Uterus (tissue), 4 donors: ENCODE data around the gene ERBIN. TPM values are rescaled to one million over a fixed set of nuclear protein-coding genes. Genes with fewer than 3 reads are reported as not detected.

Experiments used
- DNase-seq, 2 donors: peaks; one replicate each; pipeline ENCODE4 v3.0.0-alpha.2; 2019 to 2020
- H3K27ac ChIP-seq, 2 donors: fragments of 200-600 bp; sonication (generic); 1 replicate in 1 of 2; 2 replicates in 1 of 2; pipeline ENCODE4 v1.5.1; 2016 to 2018
- H3K27me3 ChIP-seq, 2 donors: fragments of 200-600 bp; sonication (generic); one replicate each; pipeline ENCODE4 v1.5.1; 2018 to 2019; ENCODE audit warnings: control low read depth in 1 of 2
- H3K36me3 ChIP-seq, 2 donors: fragments of 200-600 bp; sonication (generic); one replicate each; pipeline ENCODE4 v1.5.1; 2019; ENCODE audit warnings: control low read depth in 1 of 2
- H3K4me1 ChIP-seq, 2 donors: fragments of 200-600 bp; sonication (generic); one replicate each; pipeline ENCODE4 v1.5.1; 2018 to 2019; ENCODE audit warnings: control low read depth in 1 of 2
- H3K4me3 ChIP-seq, 2 donors: fragments of 200-600 bp; sonication (generic); 1 replicate in 1 of 2; 2 replicates in 1 of 2; pipeline ENCODE4 v1.5.1; 2018 to 2019; ENCODE audit warnings: mild to moderate bottlenecking in 1 of 2
- H3K9me3 ChIP-seq, 2 donors: fragments of 200-600 bp; sonication (generic); one replicate each; pipeline ENCODE4 v1.5.1; 2019; ENCODE audit warnings: control low read depth in 1 of 2
- CTCF ChIP-seq, 4 experiments: fragments of 200-600 bp in 2 of 4; fragments of 450-650 bp in 2 of 4; sonication (generic) in 2 of 4; IDR thresholded peaks; one replicate each; pipeline ENCODE4 v1.5.1; 2016 to 2019; ENCODE audit warnings: antibody characterized with exemption in 4 of 4, mild to moderate bottlenecking in 2 of 4, moderate library complexity in 1 of 4
- POLR2A ChIP-seq, 2 donors: fragments of 450-650 bp; IDR thresholded peaks; one replicate each; pipeline ENCODE4 v1.6.1; 2016; ENCODE audit warnings: antibody characterized with exemption in 2 of 2, mild to moderate bottlenecking in 1 of 2, moderate library complexity in 1 of 2
- intact Hi-C: fragments of 100-400 bp; cut with DNase I; formaldehyde crosslinking; loops from one replicate; pipeline ENCODE4 v1.15.1; 2023; ENCODE audit warnings: low total_unique reads
- total RNA-seq, 4 donors: library from RNA; depleted of rRNA in 3 of 4; stranded (reverse); fragments of >200 nt in 3 of 4; gene quantifications; one replicate each; pipeline versions ENCODE4 v1.1.0 to v1.2.4, GENCODE V29; 2014 to 2023
- donor health status: DM: yes; HTN: yes; CAD: no.

Gene ERBIN
- total RNA-seq, 4 donors from 2014 or later: 26.1 to 159 (median 81.8) TPM

GRCh38 chr5:65900746-65901145, 25.6 kb upstream of the ERBIN start:
- Histone ChIP-seq H3K9me3 (no peaks in the 10 kb centered on the region), H3K4me3 (no peak overlapping the region), H3K27me3 (no peaks in the 10 kb centered on the region), H3K4me1 (no peaks in the 10 kb centered on the region), H3K36me3 (no peaks in the 10 kb centered on the region), H3K27ac (no peak overlapping the region)
- no peak for DNase-seq
- intact Hi-C loops: no loop called here
- TF ChIP-seq POLR2A (IDR thresholded peaks at IDR 0.05) (no peak), CTCF (IDR thresholded peaks at IDR 0.05) (no peak)

GRCh38 chr5:65902104-65902503, 24.3 kb upstream of the ERBIN start:
- intact Hi-C loops: no loop called here
- Histone ChIP-seq H3K36me3 (no peaks in the 10 kb centered on the region), H3K4me3 (no peak overlapping the region), H3K27ac (no peak overlapping the region), H3K27me3 (no peaks in the 10 kb centered on the region), H3K4me1 (no peaks in the 10 kb centered on the region), H3K9me3 (no peaks in the 10 kb centered on the region)
- no peak for TF ChIP-seq POLR2A (IDR thresholded peaks at IDR 0.05)
- no peak for TF ChIP-seq CTCF (IDR thresholded peaks at IDR 0.05)
- no peak for DNase-seq

- no peaks in the 10 kb centered on the region for H3K27me3 ChIP-seq
- intact Hi-C loops: no loop called here
- no peak overlapping the region for H3K4me3 ChIP-seq
- TF ChIP-seq CTCF (IDR thresholded peaks at IDR 0.05): no peak
- TF ChIP-seq POLR2A (IDR thresholded peaks at IDR 0.05): no peak
- no peaks in the 10 kb centered on the region for H3K36me3 ChIP-seq
- H3K9me3 ChIP-seq: no peaks in the 10 kb centered on the region
- no peaks in the 10 kb centered on the region for H3K4me1 ChIP-seq
- DNase-seq: no peak
- H3K27ac ChIP-seq: no peak overlapping the region
Measured at GRCh38 chr5:65903581-65903980, 22.8 kb upstream of the ERBIN start.

GRCh38 chr5:65906256-65906655, 20.1 kb upstream of the ERBIN start:
- no peaks in the 10 kb centered on the region for H3K27me3 ChIP-seq
- H3K4me1 ChIP-seq: no peaks in the 10 kb centered on the region
- H3K27ac ChIP-seq: no peak overlapping the region
- TF ChIP-seq CTCF (IDR thresholded peaks at IDR 0.05): no peak
- H3K36me3 ChIP-seq: no peaks in the 10 kb centered on the region
- no peaks in the 10 kb centered on the region for H3K9me3 ChIP-seq
- no peak overlapping the region for H3K4me3 ChIP-seq
- no peak for DNase-seq
- intact Hi-C loops: no loop called here

- H3K4me1 ChIP-seq: no peaks in the 10 kb centered on the region
- intact Hi-C loops: no loop called here
- no peak overlapping the region for H3K4me3 ChIP-seq
- no peaks in the 10 kb centered on the region for H3K36me3 ChIP-seq
- no peak for DNase-seq
- H3K9me3 ChIP-seq: no peaks in the 10 kb centered on the region
- no peak overlapping the region for H3K27ac ChIP-seq
- H3K27me3 ChIP-seq: no peaks in the 10 kb centered on the region
- TF ChIP-seq CTCF (IDR thresholded peaks at IDR 0.05) (no peak), POLR2A (IDR thresholded peaks at IDR 0.05) (no peak)
Measured at GRCh38 chr5:65907135-65907534, 19.2 kb upstream of the ERBIN start.
